ENCODE results near the gene WDR48. TPM values are rescaled to one million over a fixed set of nuclear protein-coding genes. Genes with fewer than 3 reads are reported as not detected.
A peak's percentile ranks its signal among the peaks of the same experiment; 100 is the strongest.

Gene WDR48
- total RNA-seq, 8 experiments from 2014 or later, result 35.3 to 66.0 (median 51.9) TPM

DNA sequence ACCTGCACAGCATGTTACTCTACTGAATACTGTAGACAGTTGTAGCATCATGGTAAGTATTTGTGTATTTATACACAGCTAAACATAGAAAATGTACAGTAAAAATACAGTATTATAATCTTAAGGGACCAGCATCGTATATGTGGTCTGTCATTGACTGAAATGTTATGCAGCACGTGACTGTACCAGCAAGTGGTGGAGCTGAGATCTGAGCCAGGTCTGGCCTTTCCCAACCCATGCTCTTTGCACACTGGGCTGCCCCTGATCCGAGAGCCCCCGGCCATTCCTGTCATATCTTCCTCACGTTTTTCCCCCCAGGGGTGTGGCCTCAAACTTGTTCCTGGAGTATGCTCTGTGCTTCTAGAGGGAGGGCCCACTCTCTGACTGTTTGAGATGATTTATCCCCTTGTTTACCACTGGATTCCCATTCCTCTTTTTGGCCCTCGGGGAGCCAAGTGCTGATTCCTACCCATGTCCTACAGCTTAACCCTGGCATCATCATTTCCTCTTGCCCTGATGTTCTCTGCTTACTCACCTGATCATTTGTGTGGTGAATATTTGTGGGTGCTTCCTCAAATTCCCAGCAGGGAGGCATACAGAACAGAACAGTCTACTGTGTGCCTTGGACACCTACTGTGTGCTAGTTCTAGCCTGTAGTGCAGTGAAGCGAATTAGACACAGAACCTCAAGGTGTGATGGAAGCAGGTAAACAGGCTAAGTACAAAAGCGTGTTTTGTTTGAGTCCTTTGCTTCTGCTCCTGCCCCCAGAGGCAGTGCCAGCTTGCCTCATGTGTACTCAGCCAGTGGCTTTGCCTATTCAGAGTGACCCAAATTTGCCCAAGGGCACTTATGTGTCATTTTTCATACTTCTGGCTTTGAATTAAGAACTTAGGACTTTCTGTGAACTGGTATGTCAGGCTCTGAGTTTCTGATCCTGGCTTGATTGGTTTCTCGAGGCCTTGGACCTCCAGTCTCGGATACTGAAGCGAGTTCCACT is 80.6 kb downstream of the WDR48 start:
- peak in 2 of 8 experiments; percentile 30 to 45 for ATAC-seq (replicated peaks in 6 of 8)
- 17 to 100% (median 82%) methylated on average over 1 to 8 of the region's 11 CpGs for WGBS, 10 experiments
- H3K4me1 ChIP-seq (replicated peaks in 1 of 2), result no peaks in the 10 kb centered on the region
- no peak overlapping the region for H3K4me3 ChIP-seq
- no peak overlapping the region for H3K27ac ChIP-seq
- in situ Hi-C loops (cut with MboI; ENCODE audit: low pct_unique_long_range_greater_than_20kb in 2 of 9, low sequenced_read_pairs in 9 of 9, unreplicated experiment in 9 of 9), result no loop called here

DNA sequence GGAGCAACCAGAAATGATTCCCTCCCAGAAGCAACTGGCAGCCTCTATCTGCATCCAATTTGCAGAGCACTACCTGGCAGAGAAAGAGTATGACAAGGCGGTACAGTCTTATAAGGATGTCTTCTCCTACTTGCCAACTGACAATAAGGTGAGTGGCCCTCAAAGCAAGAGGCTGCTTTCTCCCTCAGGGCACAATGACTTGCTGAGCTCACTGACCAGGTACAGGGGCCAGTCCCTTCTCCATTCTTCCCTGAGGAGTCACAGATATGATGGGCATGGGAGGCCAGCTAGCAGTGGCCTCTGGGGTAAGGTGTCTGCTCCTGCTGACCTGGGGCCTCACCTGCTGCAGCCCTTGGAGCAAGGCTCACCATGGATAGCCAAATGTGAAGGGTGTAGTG is 81.3 kb downstream of the WDR48 start:
- in situ Hi-C loops (cut with MboI; ENCODE audit: low pct_unique_long_range_greater_than_20kb in 2 of 9, low sequenced_read_pairs in 9 of 9, unreplicated experiment in 9 of 9), result no loop called here
- Histone ChIP-seq H3K4me1 (replicated peaks in 1 of 2) (no peaks in the 10 kb centered on the region), H3K4me3 (no peak overlapping the region), H3K27ac (no peak overlapping the region)
- ATAC-seq (replicated peaks in 6 of 8), result no peak
- 100% methylated on average over 1 of the region's 1 CpG; no CpG with 5 or more reads in 9 of the 10 experiments for WGBS, 10 experiments

- in situ Hi-C loops (cut with MboI; ENCODE audit: low pct_unique_long_range_greater_than_20kb in 2 of 9, low sequenced_read_pairs in 9 of 9, unreplicated experiment in 9 of 9), result no loop called here
- WGBS, 10 experiments, result 63 to 100% (median 85%) methylated on average over 1 to 6 of the region's 6 CpGs; no CpG with 5 or more reads in 4 of the 10 experiments
- Histone ChIP-seq H3K4me1 (replicated peaks in 1 of 2) (no peaks in the 10 kb centered on the region), H3K4me3 (no peak overlapping the region), H3K27ac (no peak overlapping the region)
- ATAC-seq (replicated peaks in 6 of 8), result no peak
Observed at GRCh38 chr3:39133822-39134221, 82.0 kb downstream of the WDR48 start.

GRCh38 chr3:39134305-39134704 is 82.5 kb downstream of the WDR48 start:
- no peak overlapping the region for H3K27ac ChIP-seq
- no peak overlapping the region for H3K4me3 ChIP-seq
- H3K4me1 ChIP-seq (replicated peaks in 1 of 2), result no peaks in the 10 kb centered on the region
- ATAC-seq (replicated peaks in 6 of 8), result no peak
- in situ Hi-C loops (cut with MboI; ENCODE audit: low pct_unique_long_range_greater_than_20kb in 2 of 9, low sequenced_read_pairs in 9 of 9, unreplicated experiment in 9 of 9), result no loop called here
- 67 to 100% (median 80%) methylated on average over 1 to 2 of the region's 7 CpGs; no CpG with 5 or more reads in 7 of the 10 experiments for WGBS, 10 experiments

DNA sequence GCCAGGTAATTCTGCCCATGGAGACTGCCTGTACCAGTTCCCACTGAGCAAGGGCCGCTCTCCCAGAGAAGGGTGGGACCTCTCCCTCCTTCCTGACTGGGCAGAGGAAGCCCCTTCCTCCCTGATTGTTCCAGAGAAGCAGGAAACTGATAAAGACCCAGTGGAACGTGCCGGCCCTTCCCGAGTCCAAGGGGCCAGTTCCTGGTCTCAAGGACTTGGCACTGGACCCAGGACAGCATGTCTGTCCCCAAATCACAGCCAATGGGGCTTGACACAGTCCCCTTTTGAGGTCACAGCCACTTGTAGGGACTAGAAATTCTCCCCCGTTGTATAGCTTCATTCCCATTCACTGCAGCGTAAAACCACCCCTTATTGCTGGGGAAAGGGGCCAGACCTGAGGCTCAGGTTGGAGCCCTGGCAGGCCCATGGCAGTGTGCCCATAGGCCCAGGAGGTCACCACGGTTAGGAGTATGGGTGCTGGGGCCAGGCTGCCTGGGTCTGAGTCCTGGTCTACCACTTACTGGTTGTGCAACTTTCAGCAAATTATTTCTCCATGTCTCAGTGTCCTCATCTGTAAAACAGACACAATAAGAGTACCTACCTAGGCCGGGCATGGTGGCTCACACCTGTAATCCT is 83.5 kb downstream of the WDR48 start:
- WGBS, 10 experiments, result 40 to 100% (median 80%) methylated on average over 1 to 4 of the region's 8 CpGs; no CpG with 5 or more reads in 3 of the 10 experiments
- ATAC-seq (replicated peaks in 6 of 8), result no peak
- H3K4me1 ChIP-seq (replicated peaks in 1 of 2), result no peaks in the 10 kb centered on the region
- in situ Hi-C loops (cut with MboI; ENCODE audit: low pct_unique_long_range_greater_than_20kb in 2 of 9, low sequenced_read_pairs in 9 of 9, unreplicated experiment in 9 of 9), result no loop called here
- no peak overlapping the region for H3K27ac ChIP-seq
- H3K4me3 ChIP-seq, result no peak overlapping the region

- H3K4me3 ChIP-seq, result no peak overlapping the region
- H3K4me1 ChIP-seq (replicated peaks in 1 of 2), result peaks cover 0 to 4% of the 10 kb centered on the region in 2 donors
- in situ Hi-C loops (cut with MboI; ENCODE audit: low pct_unique_long_range_greater_than_20kb in 2 of 9, low sequenced_read_pairs in 9 of 9, unreplicated experiment in 9 of 9), result no loop called here
- ATAC-seq (replicated peaks in 6 of 8), result no peak
- no peak overlapping the region for H3K27ac ChIP-seq
- WGBS, 10 experiments, result 77 to 100% (median 82%) methylated on average over 1 to 14 of the region's 21 CpGs; no CpG with 5 or more reads in 3 of the 10 experiments
Observed at GRCh38 chr3:39136533-39137434, 85.0 kb downstream of the WDR48 start.

- ATAC-seq (replicated peaks in 6 of 8), result no peak
- H3K27ac ChIP-seq, result no peak overlapping the region
- in situ Hi-C loops (cut with MboI; ENCODE audit: low pct_unique_long_range_greater_than_20kb in 2 of 9, low sequenced_read_pairs in 9 of 9, unreplicated experiment in 9 of 9), result no loop called here
- H3K4me1 ChIP-seq (replicated peaks in 1 of 2), result peaks cover 0 to 4% of the 10 kb centered on the region in 2 donors
- no peak overlapping the region for H3K4me3 ChIP-seq
- WGBS, 10 experiments, result 85 to 100% (median 96%) methylated on average over 2 to 8 of the region's 18 CpGs; no CpG with 5 or more reads in 6 of the 10 experiments
Observed at GRCh38 chr3:39137435-39137936, 85.7 kb downstream of the WDR48 start.

GRCh38 chr3:39137991-39138803 is 86.4 kb downstream of the WDR48 start:
- H3K27ac ChIP-seq, result no peak overlapping the region
- ATAC-seq (replicated peaks in 6 of 8), result no peak
- in situ Hi-C loops (cut with MboI; ENCODE audit: low pct_unique_long_range_greater_than_20kb in 2 of 9, low sequenced_read_pairs in 9 of 9, unreplicated experiment in 9 of 9), result no loop called here
- peaks cover 0 to 4% of the 10 kb centered on the region in 2 donors for H3K4me1 ChIP-seq (replicated peaks in 1 of 2)
- no peak overlapping the region for H3K4me3 ChIP-seq
- 57 to 100% (median 94%) methylated on average over 1 to 3 of the region's 10 CpGs; no CpG with 5 or more reads in 3 of the 10 experiments for WGBS, 10 experiments

DNA sequence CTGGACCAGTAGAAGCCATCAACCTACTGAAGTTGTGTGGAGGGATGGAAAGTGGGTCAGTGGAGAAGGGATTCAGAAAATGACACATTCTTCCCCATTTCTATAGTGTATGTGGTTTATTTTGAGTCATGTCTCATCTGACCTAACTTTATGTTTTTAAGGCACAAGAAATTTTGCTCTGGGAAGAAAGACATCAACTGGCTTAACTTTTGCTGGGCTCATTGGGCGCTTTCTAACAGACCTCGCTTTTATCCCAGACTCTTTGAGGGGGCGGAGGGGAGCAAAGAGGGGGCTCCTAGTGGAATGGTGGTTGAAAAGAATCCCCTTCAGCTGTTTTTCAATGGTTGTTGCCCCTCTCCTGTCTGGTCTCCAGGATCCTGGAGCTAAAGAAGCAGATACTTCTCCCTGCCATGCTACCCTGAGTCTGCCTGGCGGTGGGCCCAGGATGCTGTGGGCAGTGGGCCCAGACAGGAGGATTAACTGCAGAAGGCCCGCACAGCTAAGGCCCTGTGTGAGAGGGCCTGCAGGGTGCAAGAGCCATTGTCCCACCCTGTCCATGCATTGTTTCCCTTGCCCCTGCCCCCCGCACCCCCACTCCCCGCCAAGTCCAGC is 87.1 kb downstream of the WDR48 start:
- 79 to 100% (median 100%) methylated on average over 2 to 3 of the region's 7 CpGs; no CpG with 5 or more reads in 7 of the 10 experiments for WGBS, 10 experiments
- no peak overlapping the region for H3K27ac ChIP-seq
- peak in 3 of 8 experiments; percentile 1 to 59 (median 17) for ATAC-seq (replicated peaks in 6 of 8)
- no peak overlapping the region for H3K4me3 ChIP-seq
- in situ Hi-C loops (cut with MboI; ENCODE audit: low pct_unique_long_range_greater_than_20kb in 2 of 9, low sequenced_read_pairs in 9 of 9, unreplicated experiment in 9 of 9), result no loop called here
- peaks cover 0 to 4% of the 10 kb centered on the region in 2 donors for H3K4me1 ChIP-seq (replicated peaks in 1 of 2)

DNA sequence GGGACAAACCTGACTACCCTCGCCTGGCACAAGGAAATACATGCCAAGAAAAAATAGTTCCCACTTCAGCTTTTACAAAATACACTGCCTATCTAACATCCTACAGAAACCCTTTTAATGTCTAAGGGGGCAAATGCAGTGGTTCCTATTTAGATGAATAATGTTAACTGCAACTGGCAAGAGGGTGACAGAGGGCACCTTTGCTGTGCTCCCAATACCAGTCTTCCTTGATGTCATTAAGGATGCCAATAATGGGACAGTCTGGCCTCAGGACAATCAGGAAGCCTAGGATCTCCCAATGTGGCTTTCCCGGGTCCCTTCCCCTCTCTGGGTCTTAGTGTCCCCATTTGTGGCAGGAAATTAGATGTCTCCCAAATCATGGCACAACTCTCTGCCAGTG is 87.6 kb downstream of the WDR48 start:
- Histone ChIP-seq H3K4me3 (no peak overlapping the region), H3K4me1 (replicated peaks in 1 of 2) (peaks cover 0 to 4% of the 10 kb centered on the region in 2 donors), H3K27ac (no peak overlapping the region)
- 69 to 100% (median 90%) methylated on average over 1 to 2 of the region's 2 CpGs; no CpG with 5 or more reads in 6 of the 10 experiments for WGBS, 10 experiments
- in situ Hi-C loops (cut with MboI; ENCODE audit: low pct_unique_long_range_greater_than_20kb in 2 of 9, low sequenced_read_pairs in 9 of 9, unreplicated experiment in 9 of 9), result no loop called here
- ATAC-seq (replicated peaks in 6 of 8), result no peak

- no peak overlapping the region for H3K4me3 ChIP-seq
- 90 to 100% (median 92%) methylated on average over 1 to 2 of the region's 2 CpGs; no CpG with 5 or more reads in 6 of the 10 experiments for WGBS, 10 experiments
- in situ Hi-C loops (cut with MboI; ENCODE audit: low pct_unique_long_range_greater_than_20kb in 2 of 9, low sequenced_read_pairs in 9 of 9, unreplicated experiment in 9 of 9), result no loop called here
- peaks cover 0 to 4% of the 10 kb centered on the region in 2 donors for H3K4me1 ChIP-seq (replicated peaks in 1 of 2)
- peak in 1 of 8 experiments; percentile 2 for ATAC-seq (replicated peaks in 6 of 8)
- H3K27ac ChIP-seq, result no peak overlapping the region
Observed at GRCh38 chr3:39140341-39140971, 88.6 kb downstream of the WDR48 start.
